NT2/D1 (cell line): ENCODE measurements around the gene EDA.

Experiments
- SUZ12 ChIP-seq: IDR thresholded peaks from 2 replicates; pipeline ENCODE4 v1.6.1; 2011; ENCODE audit not compliant: insufficient read length, insufficient read depth; ENCODE audit errors: extremely low read depth
- YY1 ChIP-seq: IDR thresholded peaks from 2 replicates; pipeline ENCODE4 v1.6.1; 2011; ENCODE audit not compliant: insufficient read length, insufficient read depth
- ZNF274 ChIP-seq: IDR thresholded peaks from 2 replicates; pipeline ENCODE4 v1.6.1; 2011; ENCODE audit warnings: mild to moderate bottlenecking, low read depth, low read length

DNA sequence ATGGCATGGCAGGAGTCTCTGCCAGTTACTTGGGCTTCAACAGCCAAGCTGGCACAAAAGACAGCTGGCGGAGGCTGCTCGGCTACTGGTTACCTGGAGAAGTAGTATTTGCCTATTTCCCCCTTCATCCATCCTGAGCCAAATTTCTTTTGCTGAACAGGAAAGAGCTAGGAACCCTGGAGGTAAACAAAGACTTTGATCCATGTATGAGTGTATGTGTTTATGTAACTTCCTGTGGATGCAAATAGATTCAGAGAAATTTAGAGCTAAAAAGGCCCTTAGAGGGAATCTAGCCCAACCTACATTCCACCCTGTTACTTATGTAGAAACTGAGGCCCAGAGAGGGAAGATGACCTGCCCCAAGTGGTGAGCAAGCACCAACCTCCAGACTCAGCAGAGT, 422.6 kb downstream of the EDA start:
- TF ChIP-seq YY1 (no peak), SUZ12 (no peak), ZNF274 (no peak)
